ENCODE results near the gene ZBTB46. TPM values are rescaled to one million over a fixed set of nuclear protein-coding genes. Genes with fewer than 3 reads are reported as not detected.

ZBTB46 gene
- total and polyA plus RNA-seq, 10 of the 15 experiments (the other 5 are each of a cell fraction or from before 2014, with no cell fraction given) = 0.15 to 0.92 (median 0.34) TPM

DNA sequence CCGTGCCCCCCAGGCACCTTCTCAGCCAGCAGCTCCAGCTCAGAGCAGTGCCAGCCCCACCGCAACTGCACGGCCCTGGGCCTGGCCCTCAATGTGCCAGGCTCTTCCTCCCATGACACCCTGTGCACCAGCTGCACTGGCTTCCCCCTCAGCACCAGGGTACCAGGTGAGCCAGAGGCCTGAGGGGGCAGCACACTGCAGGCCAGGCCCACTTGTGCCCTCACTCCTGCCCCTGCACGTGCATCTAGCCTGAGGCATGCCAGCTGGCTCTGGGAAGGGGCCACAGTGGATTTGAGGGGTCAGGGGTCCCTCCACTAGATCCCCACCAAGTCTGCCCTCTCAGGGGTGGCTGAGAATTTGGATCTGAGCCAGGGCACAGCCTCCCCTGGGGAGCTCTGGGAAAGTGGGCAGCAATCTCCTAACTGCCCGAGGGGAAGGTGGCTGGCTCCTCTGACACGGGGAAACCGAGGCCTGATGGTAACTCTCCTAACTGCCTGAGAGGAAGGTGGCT is 133.7 kb downstream of the ZBTB46 start:
- no TSS peak for BruUV-seq (replicated peaks)
- intact Hi-C loops (cut with micrococcal nuclease; ENCODE audit: unreplicated experiment) = no loop called here
- no peak for DNase-seq (ENCODE audit: low read depth, low spot score)
- POLR2A ChIA-PET = interaction anchor here (1.6 kb wide), 1 partner anchor 124 kb away, joined by 7 read pairs; no protein-coding TSS in a partner anchor
- H3K9me3 ChIP-seq (replicated peaks; ENCODE audit: control insufficient read depth, insufficient read depth, low read length) = no peaks in the 10 kb centered on the region
- H3K36me3 ChIP-seq (ENCODE audit: control insufficient read depth in 2 of 2, insufficient read depth in 2 of 2, low read length in 1 of 2) = no peaks in the 10 kb centered on the region; a peak in 1 of 4 replicates
- no peak overlapping the region for H2AFZ ChIP-seq (ENCODE audit: control insufficient read depth, low read depth, low read length)
- RAD21 ChIA-PET (ENCODE audit: unreplicated experiment) = interaction anchor here (0.5 kb wide), 1 partner anchor 168 kb away, joined by 3 read pairs; the partner anchor contains the start of gene TPD52L2
- TF ChIP-seq WRNIP1 (IDR thresholded peaks at IDR 0.05; ENCODE audit: borderline replicate concordance, low read depth, low read length) = no peak
- TF ChIP-seq POLR2A (IDR thresholded peaks at IDR 0.05; ENCODE audit: low read depth, low read length) = peak; percentile 10
- 0 out of 2 replicates have a peak, but pooled peaks have one; percentile 42 for TF ChIP-seq MTA3 (IDR thresholded peaks at IDR 0.05; ENCODE audit: borderline replicate concordance, low read length)
- TF ChIP-seq, protein P1, sequence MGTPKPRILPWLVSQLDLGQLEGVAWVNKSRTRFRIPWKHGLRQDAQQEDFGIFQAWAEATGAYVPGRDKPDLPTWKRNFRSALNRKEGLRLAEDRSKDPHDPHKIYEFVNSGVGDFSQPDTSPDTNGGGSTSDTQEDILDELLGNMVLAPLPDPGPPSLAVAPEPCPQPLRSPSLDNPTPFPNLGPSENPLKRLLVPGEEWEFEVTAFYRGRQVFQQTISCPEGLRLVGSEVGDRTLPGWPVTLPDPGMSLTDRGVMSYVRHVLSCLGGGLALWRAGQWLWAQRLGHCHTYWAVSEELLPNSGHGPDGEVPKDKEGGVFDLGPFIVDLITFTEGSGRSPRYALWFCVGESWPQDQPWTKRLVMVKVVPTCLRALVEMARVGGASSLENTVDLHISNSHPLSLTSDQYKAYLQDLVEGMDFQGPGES (IDR thresholded peaks at IDR 0.05) = no peak
- no peaks in the 10 kb centered on the region for H3K27me3 ChIP-seq (replicated peaks in 1 of 2; ENCODE audit: control insufficient read depth in 2 of 2, insufficient read depth in 2 of 2, low read length in 1 of 2)
- FAIRE-seq = no peak
- 70% methylated on average over 7 of the region's 7 CpGs for WGBS (ENCODE audit: insufficient coverage, insufficient replicate concordance, low lambda C conversion rate, missing lambda C conversion rate)
- CTCF ChIA-PET = interaction anchor here (0.7 kb wide), 1 partner anchor 10 kb away, joined by 3 read pairs; the partner anchor contains the start of genes ARFRP1 and ZGPAT
- in situ Hi-C loops (cut with MboI) = no loop called here
- no peak for ATAC-seq
- H3K4me1 ChIP-seq (ENCODE audit: control insufficient read depth, insufficient read depth, low read length) = peaks cover 16% of the 10 kb centered on the region
- SMC1A ChIA-PET (ENCODE audit: uncharacterized antibody, unreplicated experiment) = interaction anchor here (1.6 kb wide), 1 partner anchor 39 kb away, joined by 4 read pairs; the partner anchor contains the start of gene LIME1
- no peak overlapping the region for H3K4me3 ChIP-seq
- H3K9ac ChIP-seq (ENCODE audit: control insufficient read depth, insufficient read depth, low read length) = no peak overlapping the region
- no peaks in the 10 kb centered on the region for H3K79me2 ChIP-seq (ENCODE audit: control insufficient read depth, insufficient read depth, low read length)
- H3K4me2 ChIP-seq (ENCODE audit: control insufficient read depth, insufficient read depth) = no peak overlapping the region
- H3K27ac ChIP-seq (ENCODE audit: control insufficient read depth, insufficient read depth) = no peak overlapping the region
- H4K20me1 ChIP-seq (ENCODE audit: control insufficient read depth, insufficient read depth) = no peaks in the 10 kb centered on the region

DNA sequence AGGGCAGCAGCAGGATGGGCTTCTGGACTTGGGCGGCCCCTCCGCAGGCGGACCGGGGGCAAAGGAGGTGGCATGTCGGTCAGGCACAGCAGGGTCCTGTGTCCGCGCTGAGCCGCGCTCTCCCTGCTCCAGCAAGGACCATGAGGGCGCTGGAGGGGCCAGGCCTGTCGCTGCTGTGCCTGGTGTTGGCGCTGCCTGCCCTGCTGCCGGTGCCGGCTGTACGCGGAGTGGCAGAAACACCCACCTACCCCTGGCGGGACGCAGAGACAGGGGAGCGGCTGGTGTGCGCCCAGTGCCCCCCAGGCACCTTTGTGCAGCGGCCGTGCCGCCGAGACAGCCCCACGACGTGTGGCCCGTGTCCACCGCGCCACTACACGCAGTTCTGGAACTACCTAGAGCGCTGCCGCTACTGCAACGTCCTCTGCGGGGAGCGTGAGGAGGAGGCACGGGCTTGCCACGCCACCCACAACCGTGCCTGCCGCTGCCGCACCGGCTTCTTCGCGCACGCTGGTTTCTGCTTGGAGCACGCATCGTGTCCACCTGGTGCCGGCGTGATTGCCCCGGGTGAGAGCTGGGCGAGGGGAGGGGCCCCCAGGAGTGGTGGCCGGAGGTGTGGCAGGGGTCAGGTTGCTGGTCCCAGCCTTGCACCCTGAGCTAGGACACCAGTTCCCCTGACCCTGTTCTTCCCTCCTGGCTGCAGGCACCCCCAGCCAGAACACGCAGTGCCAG is 134.3 kb downstream of the ZBTB46 start, which contains the start of gene TNFRSF6B:
TNFRSF6B (plus strand) TSS at position 25 of the 729 bp plus-strand sequence; CDS start at position 141, 116 bp downstream.
- SMC1A ChIA-PET (ENCODE audit: uncharacterized antibody, unreplicated experiment) = no interaction called here
- Histone ChIP-seq H4K20me1 (ENCODE audit: control insufficient read depth, insufficient read depth) (no peaks in the 10 kb centered on the region), H3K4me3 (no peak within 1 kb of the TSS), H3K27me3 (replicated peaks in 1 of 2; ENCODE audit: control insufficient read depth in 2 of 2, insufficient read depth in 2 of 2, low read length in 1 of 2) (no peaks in the 10 kb centered on the region), H3K9ac (ENCODE audit: control insufficient read depth, insufficient read depth, low read length) (no peak within 1 kb of the TSS), H3K79me2 (ENCODE audit: control insufficient read depth, insufficient read depth, low read length) (no peaks in the 10 kb centered on the region), H3K9me3 (replicated peaks; ENCODE audit: control insufficient read depth, insufficient read depth, low read length) (no peaks in the 10 kb centered on the region), H3K4me1 (ENCODE audit: control insufficient read depth, insufficient read depth, low read length) (peaks cover 16% of the 10 kb centered on the region), H3K36me3 (ENCODE audit: control insufficient read depth in 2 of 2, insufficient read depth in 2 of 2, low read length in 1 of 2) (no peaks in the 10 kb centered on the region; a peak in 1 of 4 replicates), H2AFZ (ENCODE audit: control insufficient read depth, low read depth, low read length) (no peak within 1 kb of the TSS), H3K4me2 (ENCODE audit: control insufficient read depth, insufficient read depth) (no peak within 1 kb of the TSS), H3K27ac (ENCODE audit: control insufficient read depth, insufficient read depth) (no peak within 1 kb of the TSS)
- TF ChIP-seq POLR2A (IDR thresholded peaks at IDR 0.05; ENCODE audit: low read depth, low read length) (peak; percentile 78), ZBTB33 (IDR thresholded peaks at IDR 0.05) (no peak), CREB1 (IDR thresholded peaks at IDR 0.05; ENCODE audit: low read depth) (0 out of 2 replicates have a peak, but pooled peaks have one; percentile 14)
- TF ChIP-seq, protein P2, sequence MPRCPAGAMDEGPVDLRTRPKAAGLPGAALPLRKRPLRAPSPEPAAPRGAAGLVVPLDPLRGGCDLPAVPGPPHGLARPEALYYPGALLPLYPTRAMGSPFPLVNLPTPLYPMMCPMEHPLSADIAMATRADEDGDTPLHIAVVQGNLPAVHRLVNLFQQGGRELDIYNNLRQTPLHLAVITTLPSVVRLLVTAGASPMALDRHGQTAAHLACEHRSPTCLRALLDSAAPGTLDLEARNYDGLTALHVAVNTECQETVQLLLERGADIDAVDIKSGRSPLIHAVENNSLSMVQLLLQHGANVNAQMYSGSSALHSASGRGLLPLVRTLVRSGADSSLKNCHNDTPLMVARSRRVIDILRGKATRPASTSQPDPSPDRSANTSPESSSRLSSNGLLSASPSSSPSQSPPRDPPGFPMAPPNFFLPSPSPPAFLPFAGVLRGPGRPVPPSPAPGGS (IDR thresholded peaks at IDR 0.05; ENCODE audit: borderline replicate concordance, insufficient read depth, low read depth, low read length, poor library complexity, severe bottlenecking) = peak; percentile 20
- DNase-seq (ENCODE audit: low read depth, low spot score) = no peak
- no peak for FAIRE-seq
- 28% methylated on average over 52 of the region's 52 CpGs for WGBS (ENCODE audit: insufficient coverage, insufficient replicate concordance, low lambda C conversion rate, missing lambda C conversion rate)
- RAD21 ChIA-PET (ENCODE audit: unreplicated experiment) = interaction anchor here (0.5 kb wide), 1 partner anchor 168 kb away, joined by 3 read pairs; the partner anchor contains the start of gene TPD52L2
- CTCF ChIA-PET = interaction anchor here (0.7 kb wide), 1 partner anchor 11 kb away, joined by 3 read pairs; the partner anchor contains the start of genes ARFRP1 and ZGPAT
- POLR2A ChIA-PET = no interaction called here
- no TSS peak for BruUV-seq (replicated peaks)
- ATAC-seq = no peak
- intact Hi-C loops (cut with micrococcal nuclease; ENCODE audit: unreplicated experiment) (no loop called here), in situ Hi-C loops (cut with MboI) (no loop called here)

Measured in GM12878 (cell line).